Measurements from ENCODE around the gene RUNX1.

DNA sequence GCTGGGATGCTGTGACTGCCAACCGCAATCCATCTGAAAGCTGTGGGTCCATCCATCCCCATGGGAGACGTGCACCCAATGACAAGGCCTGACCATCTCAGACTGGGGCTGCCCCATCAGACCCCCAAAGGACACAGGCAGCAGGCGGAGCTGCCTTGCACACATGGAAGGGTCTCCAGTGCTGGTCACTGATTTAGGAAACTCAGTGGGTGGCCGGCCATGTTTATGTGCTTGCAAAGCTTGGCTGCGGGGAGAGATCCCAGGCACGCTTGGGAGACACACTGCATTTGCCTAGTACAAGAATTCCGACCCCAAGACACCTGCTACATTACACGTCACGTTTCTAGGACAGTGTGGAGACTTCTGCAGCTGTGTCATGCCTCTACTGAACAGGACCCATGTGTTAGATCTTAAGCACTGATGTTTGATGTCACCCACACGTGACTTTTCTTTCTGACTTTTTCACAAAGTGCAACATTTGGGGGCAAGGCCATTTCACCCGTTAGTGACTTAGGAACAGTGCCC is 198.9 kb downstream of the RUNX1 start:
- TF ChIP-seq, protein P1, sequence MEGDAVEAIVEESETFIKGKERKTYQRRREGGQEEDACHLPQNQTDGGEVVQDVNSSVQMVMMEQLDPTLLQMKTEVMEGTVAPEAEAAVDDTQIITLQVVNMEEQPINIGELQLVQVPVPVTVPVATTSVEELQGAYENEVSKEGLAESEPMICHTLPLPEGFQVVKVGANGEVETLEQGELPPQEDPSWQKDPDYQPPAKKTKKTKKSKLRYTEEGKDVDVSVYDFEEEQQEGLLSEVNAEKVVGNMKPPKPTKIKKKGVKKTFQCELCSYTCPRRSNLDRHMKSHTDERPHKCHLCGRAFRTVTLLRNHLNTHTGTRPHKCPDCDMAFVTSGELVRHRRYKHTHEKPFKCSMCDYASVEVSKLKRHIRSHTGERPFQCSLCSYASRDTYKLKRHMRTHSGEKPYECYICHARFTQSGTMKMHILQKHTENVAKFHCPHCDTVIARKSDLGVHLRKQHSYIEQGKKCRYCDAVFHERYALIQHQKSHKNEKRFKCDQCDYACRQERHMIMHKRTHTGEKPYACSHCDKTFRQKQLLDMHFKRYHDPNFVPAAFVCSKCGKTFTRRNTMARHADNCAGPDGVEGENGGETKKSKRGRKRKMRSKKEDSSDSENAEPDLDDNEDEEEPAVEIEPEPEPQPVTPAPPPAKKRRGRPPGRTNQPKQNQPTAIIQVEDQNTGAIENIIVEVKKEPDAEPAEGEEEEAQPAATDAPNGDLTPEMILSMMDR (conservative IDR thresholded peaks at IDR 0.05; ENCODE audit: low read depth, low read length), result no peak
- TF ChIP-seq EZH2phosphoT487 (IDR thresholded peaks at IDR 0.05; ENCODE audit: borderline replicate concordance, low read length), result no peak
